Peyer's patch (tissue), 4 donors: ENCODE results near the gene DRC3.

Experiments
- CTCF ChIP-seq, 6 experiments: fragments of 450-650 bp in 4 of 6; fragments of 200-600 bp in 2 of 6; sonication (generic) in 1 of 6; IDR thresholded peaks; one replicate each; pipeline ENCODE4 v1.5.1; 2017 to 2019; ENCODE audit warnings: antibody characterized with exemption in 6 of 6, mild to moderate bottlenecking in 3 of 6, moderate library complexity in 1 of 6
- POLR2A ChIP-seq, 2 donors: fragments of 450-650 bp; IDR thresholded peaks; one replicate each; pipeline ENCODE4 v1.5.1; 2017; ENCODE audit warnings: antibody characterized with exemption in 2 of 2, mild to moderate bottlenecking in 2 of 2, moderate library complexity in 2 of 2

DNA sequence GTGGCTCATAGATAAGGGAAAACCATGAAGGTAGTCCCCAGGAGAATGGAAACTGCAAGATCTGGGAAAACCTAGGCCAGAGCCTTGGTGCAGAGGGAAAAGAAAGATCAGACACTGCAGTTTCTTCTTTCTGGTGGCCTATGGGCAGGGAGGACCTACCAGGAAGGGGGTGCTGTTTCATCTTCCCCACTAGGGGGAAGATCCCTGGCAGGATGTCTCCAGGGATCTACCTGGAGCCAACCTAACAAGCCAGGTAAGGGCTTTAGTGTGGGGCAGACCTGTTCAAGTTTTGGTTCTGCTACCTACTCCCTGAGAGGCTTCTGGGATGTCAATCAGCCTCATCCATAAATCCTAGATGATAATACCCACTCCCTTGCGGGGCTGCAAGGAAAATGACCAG is 21.9 kb upstream of the DRC3 start:
- TF ChIP-seq POLR2A (IDR thresholded peaks at IDR 0.05) (no peak), CTCF (IDR thresholded peaks at IDR 0.05) (peak in 1 of 6 experiments; percentile 12)
